ENCODE data around the gene KRTAP12-1.

DNA sequence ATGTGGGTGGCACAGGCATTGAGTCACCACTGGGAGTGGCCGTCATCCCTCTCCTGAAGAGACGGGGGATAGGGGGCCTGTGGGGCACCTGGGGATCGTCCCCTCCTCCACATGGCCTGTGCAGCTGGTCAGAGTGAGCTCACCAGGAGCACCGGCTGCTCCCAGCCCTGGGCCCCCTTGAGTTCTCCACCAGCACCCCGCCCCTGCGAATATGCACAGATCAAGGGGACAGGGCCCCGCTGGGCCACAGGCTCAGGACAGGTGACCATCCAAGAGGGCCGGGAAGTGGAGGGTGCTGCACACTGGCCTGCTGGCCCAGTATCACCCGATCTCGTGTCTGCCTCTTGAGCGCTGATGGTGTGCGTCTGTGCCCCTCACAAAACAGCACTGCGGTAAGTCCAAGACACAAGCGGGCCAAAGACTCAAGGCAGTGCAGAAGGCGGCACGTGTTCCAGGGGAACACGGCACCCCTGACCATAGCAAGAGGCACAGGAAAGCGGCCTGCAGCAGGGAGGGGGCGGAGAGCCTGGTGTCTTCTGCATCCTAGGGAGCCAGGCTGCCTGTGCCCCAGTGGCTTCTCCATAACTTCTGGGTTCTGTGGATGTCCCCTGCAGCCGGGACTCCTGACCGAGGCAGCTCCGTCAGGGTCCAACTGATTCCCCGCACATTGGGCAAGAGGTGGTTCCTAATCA is 47.5 kb upstream of the KRTAP12-1 start:
- TF ChIP-seq NFIC (IDR thresholded peaks at IDR 0.05) (no peak), RAD21 (IDR thresholded peaks at IDR 0.05; ENCODE audit: low read depth) (no peak), MAX (IDR thresholded peaks at IDR 0.05) (no peak), TAF1 (IDR thresholded peaks at IDR 0.05; ENCODE audit: low read depth) (no peak), FOXM1 (IDR thresholded peaks at IDR 0.05; ENCODE audit: borderline replicate concordance, low read depth) (no peak), EP300 (IDR thresholded peaks at IDR 0.05; ENCODE audit: borderline replicate concordance) (no peak), YY1 (IDR thresholded peaks at IDR 0.05; ENCODE audit: low read depth) (no peak), ZBTB7A (IDR thresholded peaks at IDR 0.05; ENCODE audit: low read depth) (no peak), CEBPB (IDR thresholded peaks at IDR 0.05) (no peak)

All from Ishikawa (cell line).